ENCODE data around the gene FLNC.
A peak's percentile ranks its signal among the peaks of the same experiment; 100 is the strongest.

FLNC gene

GRCh38 chr7:128846781-128847444 lies 16.7 kb downstream of the FLNC start:
- DNase-seq (ENCODE audit: low read depth in 2 of 2), result no peak

- no peak for DNase-seq (ENCODE audit: low read depth in 2 of 2)
Measured at GRCh38 chr7:128847721-128848211, 17.6 kb downstream of the FLNC start.

DNA sequence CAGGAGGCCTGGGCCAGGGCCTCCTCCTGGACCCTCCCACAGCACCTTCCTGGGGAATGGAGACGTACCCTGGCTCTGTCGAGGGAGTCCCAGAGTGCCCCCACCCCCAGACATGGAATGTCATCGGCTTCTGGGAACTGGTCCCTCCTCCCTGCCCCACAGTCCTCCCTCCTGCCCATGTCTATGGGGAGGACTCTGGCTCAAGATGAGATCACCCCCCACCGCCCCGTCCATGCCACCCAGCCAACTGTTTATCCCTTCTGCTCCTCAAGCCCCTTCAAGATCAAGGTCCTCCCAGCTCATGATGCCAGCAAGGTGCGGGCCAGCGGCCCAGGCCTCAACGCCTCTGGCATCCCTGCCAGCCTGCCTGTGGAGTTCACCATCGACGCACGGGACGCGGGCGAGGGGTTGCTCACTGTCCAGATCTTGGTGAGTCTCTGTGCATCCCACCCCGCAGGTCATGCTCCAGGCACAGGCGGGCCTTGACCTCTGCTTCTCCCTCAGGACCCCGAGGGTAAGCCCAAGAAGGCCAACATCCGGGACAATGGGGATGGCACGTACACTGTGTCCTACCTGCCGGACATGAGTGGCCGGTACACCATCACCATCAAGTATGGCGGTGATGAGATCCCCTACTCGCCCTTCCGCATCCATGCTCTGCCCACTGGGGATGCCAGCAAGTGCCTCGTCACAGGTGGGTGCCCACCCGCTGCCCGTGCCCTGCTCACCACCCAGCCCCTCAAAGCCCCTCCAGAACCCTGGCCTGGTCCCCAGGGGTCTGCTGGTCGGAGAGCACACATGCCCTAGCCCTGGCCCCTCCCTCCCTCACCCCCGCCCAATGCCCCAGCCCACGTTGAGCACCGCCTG lies 18.3 kb downstream of the FLNC start:
- no peak for DNase-seq (ENCODE audit: low read depth in 2 of 2)

- no peak for DNase-seq (ENCODE audit: low read depth in 2 of 2)
Measured at GRCh38 chr7:128849156-128849515, 18.9 kb downstream of the FLNC start.

DNA sequence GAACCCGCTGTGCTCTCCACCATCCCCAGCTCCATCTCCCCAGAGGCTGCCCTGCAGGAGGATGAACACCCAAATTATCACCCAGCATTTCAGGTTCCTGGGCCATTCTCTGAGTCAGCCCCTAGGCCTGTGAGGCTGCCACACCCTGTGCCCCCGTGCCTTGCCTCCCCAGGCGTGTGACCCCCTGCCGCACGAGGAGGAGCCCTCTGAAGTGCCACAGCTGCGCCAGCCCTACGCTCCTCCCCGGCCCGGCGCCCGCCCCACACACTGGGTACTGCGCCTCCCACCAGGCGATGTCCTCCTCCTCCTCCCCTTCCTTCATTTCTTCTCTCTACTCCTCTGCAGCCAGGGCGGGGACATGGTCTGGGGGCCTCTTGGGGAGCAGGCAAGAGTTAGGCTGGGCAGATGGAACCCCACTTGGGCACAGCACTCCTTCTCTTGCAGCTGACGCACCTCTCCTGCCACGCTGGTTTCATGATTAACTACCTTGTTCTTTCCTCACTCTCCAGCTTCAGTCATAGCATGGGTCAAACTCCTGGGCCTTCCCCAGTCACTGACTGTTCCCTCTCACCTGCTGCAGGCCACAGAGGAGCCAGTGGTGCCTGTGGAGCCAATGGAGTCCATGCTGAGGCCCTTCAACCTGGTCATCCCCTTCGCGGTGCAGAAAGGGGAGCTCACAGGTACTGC lies 19.7 kb downstream of the FLNC start:
- no peak for DNase-seq (ENCODE audit: low read depth in 2 of 2)

GRCh38 chr7:128852537-128853254 lies 22.5 kb downstream of the FLNC start:
- no peak for DNase-seq (ENCODE audit: low read depth in 2 of 2)

DNA sequence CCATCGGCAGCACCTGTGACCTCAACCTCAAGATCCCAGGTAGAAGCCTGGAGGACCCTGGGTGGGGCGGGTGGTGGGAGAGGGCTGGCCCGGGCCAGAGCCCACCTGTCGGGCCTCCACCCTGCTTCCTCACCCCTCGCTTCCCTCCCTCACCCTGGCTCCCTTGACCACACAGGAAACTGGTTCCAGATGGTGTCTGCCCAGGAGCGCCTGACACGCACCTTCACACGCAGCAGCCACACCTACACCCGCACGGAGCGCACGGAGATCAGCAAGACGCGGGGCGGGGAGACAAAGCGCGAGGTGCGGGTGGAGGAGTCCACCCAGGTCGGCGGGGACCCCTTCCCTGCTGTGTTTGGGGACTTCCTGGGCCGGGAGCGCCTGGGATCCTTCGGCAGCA lies 23.6 kb downstream of the FLNC start:
- DNase-seq (ENCODE audit: low read depth in 2 of 2), result no peak

DNA sequence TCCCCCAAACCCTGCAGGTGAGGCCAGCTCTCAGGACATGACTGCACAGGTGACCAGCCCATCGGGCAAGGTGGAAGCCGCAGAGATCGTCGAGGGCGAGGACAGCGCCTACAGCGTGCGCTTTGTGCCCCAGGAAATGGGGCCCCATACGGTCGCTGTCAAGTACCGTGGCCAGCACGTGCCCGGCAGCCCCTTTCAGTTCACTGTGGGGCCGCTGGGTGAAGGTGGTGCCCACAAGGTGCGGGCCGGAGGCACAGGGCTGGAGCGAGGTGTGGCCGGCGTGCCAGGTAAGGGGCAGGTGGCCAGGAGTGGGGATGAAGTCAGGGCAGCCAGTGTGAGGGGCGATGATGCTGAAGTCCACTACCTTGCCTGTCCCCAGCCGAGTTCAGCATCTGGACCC lies 24.2 kb downstream of the FLNC start:
- no peak for DNase-seq (ENCODE audit: low read depth in 2 of 2)

- DNase-seq (ENCODE audit: low read depth in 2 of 2), result no peak
Measured at GRCh38 chr7:128855559-128855958, 25.4 kb downstream of the FLNC start.

DNA sequence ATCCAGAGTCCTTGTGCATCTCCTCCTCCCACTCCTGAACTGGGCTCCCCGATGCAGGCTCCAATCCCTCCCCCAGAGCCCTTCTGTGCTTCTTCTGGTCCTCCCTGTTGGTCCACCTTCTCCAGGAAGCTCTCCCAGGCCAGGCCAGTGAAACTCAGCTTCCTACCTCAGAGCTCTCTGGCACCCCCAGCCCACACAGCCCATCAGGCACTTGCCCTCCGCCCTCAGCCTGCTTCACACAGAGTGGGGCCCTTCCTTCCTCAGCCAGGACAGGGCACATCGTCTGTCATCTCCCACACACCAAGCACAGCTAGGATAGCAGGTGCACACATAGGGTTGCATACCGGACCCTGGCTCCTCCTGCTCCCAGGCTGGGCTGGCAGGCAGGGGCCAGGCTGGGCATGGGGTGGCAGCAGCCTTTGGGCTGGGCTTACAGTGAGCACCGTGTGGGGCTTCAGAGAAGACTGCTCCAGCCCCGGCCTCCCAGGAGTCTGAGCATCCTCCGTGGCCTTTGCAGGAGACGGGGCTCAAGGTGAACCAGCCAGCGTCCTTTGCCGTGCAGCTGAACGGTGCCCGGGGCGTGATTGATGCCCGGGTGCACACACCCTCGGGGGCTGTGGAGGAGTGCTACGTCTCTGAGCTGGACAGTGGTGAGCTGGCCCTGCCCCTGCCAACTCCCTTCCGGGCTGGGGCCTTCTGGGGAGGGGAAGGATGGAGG lies 26.0 kb downstream of the FLNC start:
- DNase-seq (ENCODE audit: low read depth in 2 of 2), result no peak

DNA sequence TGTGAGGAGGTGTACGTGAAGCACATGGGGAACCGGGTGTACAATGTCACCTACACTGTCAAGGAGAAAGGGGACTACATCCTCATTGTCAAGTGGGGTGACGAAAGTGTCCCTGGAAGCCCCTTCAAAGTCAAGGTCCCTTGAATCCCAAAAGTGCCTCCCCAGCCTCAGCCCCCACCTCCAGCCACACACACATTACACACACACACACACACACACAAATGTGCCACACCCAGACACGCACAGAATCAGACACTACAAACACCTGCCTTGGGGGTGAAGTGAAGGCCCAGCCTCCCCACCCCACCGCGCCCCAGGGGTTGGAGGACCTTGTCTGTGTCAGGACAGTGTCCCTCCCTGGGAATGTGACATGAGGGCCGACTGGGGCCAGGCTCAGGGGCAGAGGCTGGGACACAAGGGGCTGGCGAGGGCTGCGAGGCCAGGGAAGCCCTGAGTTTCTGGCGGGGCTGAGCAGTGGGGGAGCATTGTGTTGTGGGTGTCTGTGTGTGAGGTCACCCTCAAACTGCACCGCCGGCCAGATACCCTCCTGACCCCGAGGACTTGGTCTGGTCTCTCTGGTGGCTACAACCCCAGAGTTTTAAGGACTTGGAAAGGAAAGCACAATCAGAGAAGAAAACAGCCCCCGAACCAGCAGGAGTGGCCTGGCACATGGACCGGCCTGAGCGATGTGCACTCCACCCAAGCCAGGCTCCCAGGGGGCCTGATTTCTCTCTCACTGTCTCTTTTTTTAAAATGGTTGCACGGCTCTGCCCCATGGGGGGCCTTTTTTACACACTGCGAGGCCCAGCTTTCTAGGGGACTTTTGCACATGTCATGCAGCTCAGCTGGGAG lies 28.4 kb downstream of the FLNC start:
- DNase-seq (ENCODE audit: low read depth in 2 of 2), result no peak

- DNase-seq (ENCODE audit: low read depth in 2 of 2), result no peak
Measured at GRCh38 chr7:128859232-128860157, 29.3 kb downstream of the FLNC start.

GRCh38 chr7:128860158-128861073 lies 30.2 kb downstream of the FLNC start:
- DNase-seq (ENCODE audit: low read depth in 2 of 2), result no peak

GRCh38 chr7:128861957-128862570 lies 31.9 kb downstream of the FLNC start:
- no peak for DNase-seq (ENCODE audit: low read depth in 2 of 2)

- peak; percentile 99 for DNase-seq (ENCODE audit: low read depth in 2 of 2)
Measured at GRCh38 chr7:128862571-128863432, 32.6 kb downstream of the FLNC start, which contains the start of gene ATP6V1F. TSS of gene ATP6V1F (plus strand) at chr7:128862856. CDS start at chr7:128862905, 49 bp downstream.

DNA sequence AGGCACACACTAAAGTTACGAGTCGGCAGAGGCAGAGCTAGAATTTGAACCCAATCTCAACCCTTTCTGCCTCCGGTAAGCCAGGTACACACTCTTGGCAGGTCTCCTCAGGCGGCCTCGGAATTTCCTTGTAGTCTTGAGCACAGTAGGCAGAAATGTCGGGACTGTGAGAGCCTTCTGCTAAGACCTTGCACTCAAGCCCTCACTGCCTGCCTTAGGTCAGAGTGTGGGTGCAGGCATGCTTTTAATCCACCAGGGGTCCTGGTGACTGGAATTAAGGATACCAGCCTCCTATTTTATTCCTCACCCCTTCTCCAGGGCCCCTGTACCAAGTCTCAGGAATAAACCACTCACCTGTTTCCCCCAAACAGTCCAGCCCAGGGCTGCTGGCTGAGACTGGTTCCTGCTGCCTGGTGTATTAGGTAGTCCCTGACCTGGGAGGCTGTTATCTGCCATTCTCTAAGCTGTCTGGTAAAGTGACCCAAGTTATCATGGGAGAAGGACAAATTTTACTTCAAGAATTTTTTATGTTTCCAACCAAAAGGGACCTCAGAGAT lies 33.3 kb downstream of the FLNC start:
- DNase-seq (ENCODE audit: low read depth in 2 of 2), result no peak

All from stimulated activated CD8-positive, alpha-beta memory T cell treated with anti-CD3 and anti-CD28 coated beads, Interleukin-2, amount 100 ng/mL, for 1 hour (primary cell).